HepG2 (cell line): ENCODE measurements around the gene PTPRH. TPM values are rescaled to one million over a fixed set of nuclear protein-coding genes. Genes with fewer than 3 reads are reported as not detected.

Source experiments
- BRF2 ChIP-seq: sonication (generic); formaldehyde crosslinking; IDR thresholded peaks from 2 replicates; pipeline ENCODE4 v1.8.1; 2022; ENCODE audit warnings: mild to moderate bottlenecking, missing genetic modification reagents
- HCFC1 ChIP-seq: fragments of 150-350 bp; IDR thresholded peaks from 2 replicates; pipeline ENCODE4 v1.6.1; 2014; ENCODE audit warnings: low read depth, low read length
- HINFP ChIP-seq: sonication (generic); formaldehyde crosslinking; IDR thresholded peaks from 2 replicates; pipeline ENCODE4 v1.4.0; 2020; ENCODE audit warnings: low read depth, mild to moderate bottlenecking, missing genetic modification reagents
- HNRNPUL1 ChIP-seq: fragments of 200-400 bp; formaldehyde crosslinking; IDR thresholded peaks from 2 replicates; pipeline ENCODE4 v1.6.1; 2017; ENCODE audit warnings: low read depth, mild to moderate bottlenecking, low read length, moderate library complexity
- KDM1A ChIP-seq: IDR thresholded peaks from 2 replicates; pipeline ENCODE4 v1.6.1; 2016; ENCODE audit warnings: missing compliant biosample characterization
- MAX ChIP-seq: IDR thresholded peaks from 2 replicates; pipeline ENCODE4 v1.6.1; 2012; ENCODE audit warnings: inconsistent platforms
- NFAT5 ChIP-seq: sonication (generic); formaldehyde crosslinking; IDR thresholded peaks from 2 replicates; pipeline ENCODE4 v1.4.0; 2020; ENCODE audit warnings: missing genetic modification reagents
- SIN3A ChIP-seq: IDR thresholded peaks from 2 replicates; pipeline ENCODE4 v1.6.1; 2011; ENCODE audit warnings: low read depth, mild to moderate bottlenecking, control low read depth, low read length, borderline replicate concordance
- UBTF ChIP-seq: sonication (generic); formaldehyde crosslinking; IDR thresholded peaks from 2 replicates; pipeline ENCODE4 v1.4.0; 2020; ENCODE audit warnings: mild to moderate bottlenecking, missing genetic modification reagents
- WIZ ChIP-seq: sonication (generic); formaldehyde crosslinking; IDR thresholded peaks from 2 replicates; pipeline ENCODE4 v1.5.1; 2020; ENCODE audit warnings: mild to moderate bottlenecking, missing genetic modification reagents
- YY1 ChIP-seq: IDR thresholded peaks from 2 replicates; pipeline ENCODE4 v1.6.1; 2011; ENCODE audit warnings: low read length, low read depth, moderate library complexity, mild to moderate bottlenecking; ENCODE audit not compliant: insufficient read depth, insufficient replicate concordance
- ZFP90 ChIP-seq: sonication (generic); formaldehyde crosslinking; IDR thresholded peaks from 2 replicates; pipeline ENCODE4 v1.8.0; 2022; ENCODE audit warnings: missing genetic modification reagents, mild to moderate bottlenecking, inconsistent platforms, borderline replicate concordance
- ZFY ChIP-seq: sonication (generic); formaldehyde crosslinking; IDR thresholded peaks from 2 replicates; pipeline ENCODE4 v1.4.0; 2020; ENCODE audit warnings: missing genetic modification reagents
- ZNF253 ChIP-seq: sonication (generic); formaldehyde crosslinking; IDR thresholded peaks from 2 replicates; pipeline ENCODE4 v1.8.0; 2022; ENCODE audit warnings: mild to moderate bottlenecking, missing genetic modification reagents, borderline replicate concordance
- ZNF335 ChIP-seq: sonication (generic); formaldehyde crosslinking; IDR thresholded peaks from 2 replicates; pipeline ENCODE4 v1.4.0; 2020; ENCODE audit warnings: missing genetic modification reagents
- ZNF337 ChIP-seq: sonication (generic); formaldehyde crosslinking; IDR thresholded peaks from 2 replicates; pipeline ENCODE4 v1.5.1; 2020; ENCODE audit warnings: missing genetic modification reagents, low read depth, mild to moderate bottlenecking, borderline replicate concordance
- ZNF614 ChIP-seq: IDR thresholded peaks from 2 replicates; pipeline ENCODE4 v1.6.1; 2018; ENCODE audit warnings: missing biosample characterization, missing genetic modification reagents, inconsistent platforms, borderline replicate concordance
- polyA plus RNA-seq, 8 experiments: library from polyadenylated mRNA; depleted of rRNA in 3 of 8; stranded (reverse) in 7 of 8; unstranded in 1 of 8; fragments of >200 nt; fragmentation: Illumina TruSeq in 4 of 8; extraction: Trizol in 4 of 8; gene quantifications; 2 replicates each; pipeline versions ENCODE4 v1.2.1 to v1.2.3, GENCODE V29; 2011 to 2016; ENCODE audit warnings: low read depth in 4 of 8, missing spikeins in 1 of 8, mixed read lengths in 1 of 8; ENCODE audit not compliant: insufficient read depth in 1 of 8
- total RNA-seq, 5 experiments: library from RNA; depleted of rRNA; stranded (reverse); fragments of >200 nt; fragmentation: Illumina TruSeq; extraction: Trizol; gene quantifications; 2 replicates each; pipeline ENCODE4 v1.2.3, GENCODE V29; 2016; ENCODE audit warnings: low read depth in 1 of 5

PTPRH gene
- total and polyA plus RNA-seq, 2 of the 13 experiments (the other 11 are each of a cell fraction or from before 2014, with no cell fraction given), result 14.7 to 125 TPM

GRCh38 chr19:55165952-55166529, 43.3 kb downstream of the PTPRH start (continued):
- TF ChIP-seq MAX (0 out of 2 replicates have a peak, but pooled peaks have one; percentile 22), ZFY (CRISPR knock-in tag) (peak; percentile 44; the same call in 1 of the 2 replicates), WIZ (CRISPR knock-in tag) (0 out of 2 replicates have a peak, but pooled peaks have one; percentile 25), ZNF335 (CRISPR knock-in tag) (no peak), KDM1A (no peak), ZNF337 (CRISPR knock-in tag) (no peak), HINFP (CRISPR knock-in tag) (peak; percentile 67; the same call in 1 of the 2 replicates), HNRNPUL1 (no peak), YY1 (peak; percentile 22), SIN3A (peak; percentile 32; the same call in 1 of the 2 replicates), BRF2 (CRISPR knock-in tag) (no peak), NFAT5 (CRISPR knock-in tag) (no peak), UBTF (no peak; the same call in 1 of the 2 replicates), HCFC1 (peak; percentile 93), ZNF253 (CRISPR knock-in tag) (no peak), ZNF614 (CRISPR knock-in tag) (peak; percentile 71; the same call in 1 of the 2 replicates), ZFP90 (CRISPR knock-in tag) (0 out of 2 replicates have a peak, but pooled peaks have one; percentile 38)
